ENCODE measurements around the gene RASGRP3. TPM values are rescaled to one million over a fixed set of nuclear protein-coding genes. Genes with fewer than 3 reads are reported as not detected.

Gene RASGRP3, protein sequence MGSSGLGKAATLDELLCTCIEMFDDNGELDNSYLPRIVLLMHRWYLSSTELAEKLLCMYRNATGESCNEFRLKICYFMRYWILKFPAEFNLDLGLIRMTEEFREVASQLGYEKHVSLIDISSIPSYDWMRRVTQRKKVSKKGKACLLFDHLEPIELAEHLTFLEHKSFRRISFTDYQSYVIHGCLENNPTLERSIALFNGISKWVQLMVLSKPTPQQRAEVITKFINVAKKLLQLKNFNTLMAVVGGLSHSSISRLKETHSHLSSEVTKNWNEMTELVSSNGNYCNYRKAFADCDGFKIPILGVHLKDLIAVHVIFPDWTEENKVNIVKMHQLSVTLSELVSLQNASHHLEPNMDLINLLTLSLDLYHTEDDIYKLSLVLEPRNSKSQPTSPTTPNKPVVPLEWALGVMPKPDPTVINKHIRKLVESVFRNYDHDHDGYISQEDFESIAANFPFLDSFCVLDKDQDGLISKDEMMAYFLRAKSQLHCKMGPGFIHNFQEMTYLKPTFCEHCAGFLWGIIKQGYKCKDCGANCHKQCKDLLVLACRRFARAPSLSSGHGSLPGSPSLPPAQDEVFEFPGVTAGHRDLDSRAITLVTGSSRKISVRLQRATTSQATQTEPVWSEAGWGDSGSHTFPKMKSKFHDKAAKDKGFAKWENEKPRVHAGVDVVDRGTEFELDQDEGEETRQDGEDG
- total RNA-seq: 10 to 100 TPM in 2 of 5 experiments, 1 to 10 TPM in 3; 1.4 to 14.2 (median 7.1) TPM
- polyA plus RNA-seq: 1 to 10 TPM; 2.5 to 3.1 TPM
- 13.7 reads per million, percentile 42 among the genes with 10 or more reads in this experiment for total RNA-seq

DNA sequence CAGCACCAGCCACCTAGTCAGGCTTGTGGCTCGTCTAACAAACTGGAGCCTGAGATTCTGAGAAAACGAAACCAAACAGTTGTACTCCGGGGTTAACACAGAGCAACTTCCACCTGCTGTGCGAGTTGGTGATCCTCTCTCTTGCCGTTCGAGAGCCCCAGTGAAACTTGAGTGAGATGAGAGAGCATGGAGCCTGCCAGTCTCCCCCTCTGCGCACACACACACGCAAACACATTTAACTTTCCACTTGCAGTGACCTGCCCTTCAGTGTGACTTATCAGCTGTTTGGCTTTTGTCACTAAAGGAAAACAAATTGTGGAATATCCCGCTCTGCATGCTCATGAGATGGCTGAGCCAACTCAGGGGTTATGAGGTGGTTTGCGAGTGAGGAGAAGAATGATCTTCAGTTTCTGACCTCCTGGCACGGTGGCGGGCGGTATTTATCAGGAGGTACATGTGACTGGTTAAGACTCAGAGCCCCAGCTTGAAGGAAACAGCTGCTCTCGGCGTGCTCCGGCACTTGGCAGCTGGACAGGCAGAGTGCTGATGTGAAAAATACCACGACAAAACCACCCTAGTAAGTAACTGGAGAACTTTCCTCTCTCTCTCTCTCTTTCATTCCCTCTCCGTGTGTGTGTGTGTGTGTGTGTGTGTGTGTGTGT, at the start of gene RASGRP3:
Gene RASGRP3 (plus strand): TSS at position 519 of the 662 bp plus-strand sequence. CDS start 38,488 bp downstream, outside the sequence.
- Mint-ChIP-seq H3K27me3 (peaks cover 0 to 2% (median 0%) of the 10 kb centered on the region in 5 donors), H3K4me3 (peak within 1 kb of the TSS; percentile 88 to 99 (median 95)), H3K27ac (peak within 1 kb of the TSS; percentile 95 to 100 (median 98)), H3K9me3 (peaks cover 0 to 3% (median 0%) of the 10 kb centered on the region in 11 donors), H3K4me1 (peaks cover 14 to 39% (median 36%) of the 10 kb centered on the region in 7 donors), H3K36me3 (peaks cover 0 to 8% (median 0%) of the 10 kb centered on the region in 5 donors)
- intact Hi-C loops (cut with micrococcal nuclease): loop anchor here (1.0 to 10.0 kb wide), 10 partner anchors 21 to 1469 kb away; partner anchors contain the start of genes FAM98A (in 2 of the 2), LTBP1 (in 1 of the 2), MEMO1 (in 1 of the 2) and SLC30A6 (in 1 of the 2)
- H3K4me3 ChIP-seq (ENCODE audit: low read length): peak within 1 kb of the TSS; percentile 81
- ChIA-PET POLR2A (interaction anchor here (0.6 to 2.2 kb wide), 4 partner anchors 14 to 975 kb away, joined by 3 to 14 read pairs (median 3); partner anchors contain the start of gene FAM98A), CTCF (interaction anchor here (0.6 to 3.0 kb wide), 7 partner anchors 11 to 804 kb away, joined by 3 to 8 read pairs (median 3); partner anchors contain the start of gene FAM98A)
- no peaks in the 10 kb centered on the region for H3K27me3 ChIP-seq (ENCODE audit: control insufficient read depth in 2 of 2, insufficient read depth in 2 of 2, low read length in 2 of 2)
- H3K9me3 ChIP-seq (ENCODE audit: control insufficient read depth in 2 of 3, low read length in 3 of 3): no peaks in the 10 kb centered on the region
- peak within 1 kb of the TSS; percentile 91 for H3K27ac ChIP-seq (ENCODE audit: low read depth, low read length)
- no peaks in the 10 kb centered on the region for H3K36me3 ChIP-seq (ENCODE audit: control insufficient read depth in 2 of 3, insufficient read depth in 3 of 3, low read length in 3 of 3)
- ATAC-seq: peak; percentile 71
- DNase-seq: peak in 8 of 9 donors; percentile 51 to 85 (median 78)
- peaks cover 9 to 11% of the 10 kb centered on the region in 2 donors for H3K4me1 ChIP-seq (ENCODE audit: control insufficient read depth in 2 of 2, insufficient read depth in 2 of 2, low read length in 2 of 2)

DNA sequence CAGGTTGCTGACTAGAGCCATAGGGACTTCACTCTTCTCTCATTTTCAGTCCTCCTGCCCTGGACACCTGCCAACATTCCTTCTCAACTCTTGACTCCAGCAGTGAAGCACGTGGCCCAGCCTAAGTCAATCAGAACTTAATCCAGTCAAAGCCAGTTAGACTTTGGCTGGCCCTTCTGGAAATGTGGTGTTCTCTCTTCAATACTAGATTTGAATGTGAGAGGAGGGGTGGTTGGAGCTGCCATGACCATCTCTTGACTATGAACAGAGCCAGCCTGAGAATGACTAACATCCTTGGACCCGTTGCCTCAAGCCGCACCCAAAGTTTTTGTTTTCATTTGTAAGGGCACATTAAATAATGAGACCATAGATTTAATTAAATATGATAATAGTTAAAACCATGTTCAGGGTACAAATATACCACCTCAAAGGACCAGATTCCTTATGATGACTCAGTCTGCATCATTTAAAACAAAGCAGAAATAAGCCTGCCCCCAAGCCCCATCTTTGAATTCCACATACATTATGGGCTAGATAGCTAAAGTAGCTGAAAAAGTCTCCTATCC, 49.7 kb upstream of the RASGRP3 start:
- H3K27ac Mint-ChIP-seq: no peak overlapping the region
- no peak overlapping the region for H3K27ac ChIP-seq (ENCODE audit: low read depth, low read length)
- POLR2A ChIA-PET: no interaction called here

DNA sequence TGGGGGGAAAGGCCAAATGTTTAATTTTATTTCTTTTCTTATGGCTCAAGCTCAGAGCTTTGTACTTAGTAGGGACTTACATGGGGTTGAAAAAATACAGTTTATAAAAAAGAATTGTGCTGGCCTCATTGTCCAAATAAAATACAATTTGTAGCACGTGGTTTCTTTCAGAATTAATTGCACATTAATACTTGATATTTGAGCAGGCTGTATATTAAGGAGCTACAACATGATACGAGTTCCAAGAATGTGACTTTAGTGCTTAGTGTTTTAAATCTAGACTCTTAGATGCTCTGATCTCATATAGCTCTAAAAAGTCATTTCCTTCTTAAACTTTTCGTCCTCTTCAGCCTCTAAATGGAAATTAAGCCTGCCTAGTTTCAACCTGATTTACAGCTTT, 46.4 kb upstream of the RASGRP3 start:
- Histone ChIP-seq H3K4me1 (ENCODE audit: control insufficient read depth in 2 of 2, insufficient read depth in 2 of 2, low read length in 2 of 2) (no peaks in the 10 kb centered on the region), H3K36me3 (ENCODE audit: control insufficient read depth in 2 of 3, insufficient read depth in 3 of 3, low read length in 3 of 3) (no peaks in the 10 kb centered on the region), H3K27ac (ENCODE audit: low read depth, low read length) (no peak overlapping the region), H3K9me3 (ENCODE audit: control insufficient read depth in 2 of 3, low read length in 3 of 3) (no peaks in the 10 kb centered on the region), H3K4me3 (ENCODE audit: low read length) (no peak overlapping the region), H3K27me3 (ENCODE audit: control insufficient read depth in 2 of 2, insufficient read depth in 2 of 2, low read length in 2 of 2) (no peaks in the 10 kb centered on the region)
- H3K27me3 Mint-ChIP-seq: peaks cover 4 to 11% (median 6%) of the 10 kb centered on the region in 5 donors
- ChIA-PET POLR2A (no interaction called here), CTCF (no interaction called here)
- ATAC-seq (no peak), DNase-seq (no peak)
- H3K9me3 Mint-ChIP-seq: peaks cover 0 to 2% (median 0%) of the 10 kb centered on the region in 11 donors
- H3K36me3 Mint-ChIP-seq: no peaks in the 10 kb centered on the region
- intact Hi-C loops (cut with micrococcal nuclease): no loop called here
- H3K4me1 Mint-ChIP-seq: peaks cover 0 to 4% (median 0%) of the 10 kb centered on the region in 7 donors
- H3K27ac Mint-ChIP-seq: no peak overlapping the region
- no peak overlapping the region for H3K4me3 Mint-ChIP-seq

More for the DNA sequence above, 49.7 kb upstream of the RASGRP3 start:
- no peaks in the 10 kb centered on the region for H3K36me3 Mint-ChIP-seq
- DNase-seq: no peak
- H3K4me3 ChIP-seq (ENCODE audit: low read length): no peak overlapping the region
- CTCF ChIA-PET: no interaction called here
- intact Hi-C loops (cut with micrococcal nuclease): no loop called here
- H3K27me3 ChIP-seq (ENCODE audit: control insufficient read depth in 2 of 2, insufficient read depth in 2 of 2, low read length in 2 of 2): no peaks in the 10 kb centered on the region
- H3K4me1 Mint-ChIP-seq: peaks cover 0 to 4% (median 0%) of the 10 kb centered on the region in 7 donors
- no peaks in the 10 kb centered on the region for H3K9me3 ChIP-seq (ENCODE audit: control insufficient read depth in 2 of 3, low read length in 3 of 3)
- H3K27me3 Mint-ChIP-seq: peaks cover 0 to 5% (median 0%) of the 10 kb centered on the region in 5 donors
- peaks cover 0 to 2% (median 0%) of the 10 kb centered on the region in 11 donors for H3K9me3 Mint-ChIP-seq
- H3K4me1 ChIP-seq (ENCODE audit: control insufficient read depth in 2 of 2, insufficient read depth in 2 of 2, low read length in 2 of 2): no peaks in the 10 kb centered on the region
- H3K4me3 Mint-ChIP-seq: no peak overlapping the region
- no peak for ATAC-seq
- no peaks in the 10 kb centered on the region for H3K36me3 ChIP-seq (ENCODE audit: control insufficient read depth in 2 of 3, insufficient read depth in 3 of 3, low read length in 3 of 3)

DNA sequence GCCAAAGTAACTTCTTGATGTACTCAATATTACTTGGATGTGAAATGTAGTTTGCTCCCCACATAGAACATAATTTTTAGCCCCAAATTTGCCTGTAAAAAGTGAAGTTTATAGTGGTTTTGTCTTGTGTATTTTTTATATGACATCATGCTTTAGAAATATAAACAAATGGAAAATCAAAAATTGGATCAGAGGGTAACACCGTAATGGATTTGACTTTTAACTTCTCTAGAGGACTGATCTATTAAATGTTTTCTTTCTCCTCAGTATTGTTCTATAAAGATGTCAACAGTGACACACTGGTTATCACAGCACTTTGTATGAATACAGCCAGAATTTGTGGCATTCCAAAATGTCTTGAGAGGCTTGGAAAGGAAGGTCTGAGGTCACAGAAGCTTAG, 45.6 kb upstream of the RASGRP3 start:
- ChIA-PET CTCF (no interaction called here), POLR2A (no interaction called here)
- no peaks in the 10 kb centered on the region for H3K4me1 ChIP-seq (ENCODE audit: control insufficient read depth in 2 of 2, insufficient read depth in 2 of 2, low read length in 2 of 2)
- Mint-ChIP-seq H3K36me3 (no peaks in the 10 kb centered on the region), H3K27ac (no peak overlapping the region), H3K4me1 (peaks cover 0 to under 1% (median 0%) of the 10 kb centered on the region in 7 donors), H3K27me3 (peaks cover 4 to 11% (median 10%) of the 10 kb centered on the region in 5 donors), H3K9me3 (peaks cover 0 to under 1% (median 0%) of the 10 kb centered on the region in 11 donors), H3K4me3 (no peak overlapping the region)
- H3K27ac ChIP-seq (ENCODE audit: low read depth, low read length): no peak overlapping the region
- ATAC-seq: no peak
- H3K27me3 ChIP-seq (ENCODE audit: control insufficient read depth in 2 of 2, insufficient read depth in 2 of 2, low read length in 2 of 2): no peaks in the 10 kb centered on the region
- H3K9me3 ChIP-seq (ENCODE audit: control insufficient read depth in 2 of 3, low read length in 3 of 3): no peaks in the 10 kb centered on the region
- H3K4me3 ChIP-seq (ENCODE audit: low read length): no peak overlapping the region
- H3K36me3 ChIP-seq (ENCODE audit: control insufficient read depth in 2 of 3, insufficient read depth in 3 of 3, low read length in 3 of 3): no peaks in the 10 kb centered on the region
- no peak for DNase-seq
- intact Hi-C loops (cut with micrococcal nuclease): no loop called here

DNA sequence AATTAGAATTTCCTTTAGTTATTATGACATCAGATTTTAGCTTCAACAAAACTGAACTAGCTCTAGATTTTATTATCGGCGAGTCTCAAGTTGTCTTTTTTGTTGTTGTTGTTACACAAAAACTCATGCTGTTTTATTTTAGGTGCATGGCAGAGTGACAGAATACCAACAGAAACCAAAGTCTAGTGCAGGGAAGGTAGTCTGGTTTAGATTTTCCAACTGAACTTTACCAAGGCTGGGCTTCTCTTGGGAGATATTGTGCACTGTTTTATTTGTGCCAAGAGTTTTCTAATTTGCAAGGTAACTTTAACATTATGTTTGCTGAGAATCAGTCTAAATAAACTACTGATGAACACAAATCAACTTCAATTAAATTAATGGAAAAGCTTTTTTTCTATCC, 43.6 kb upstream of the RASGRP3 start:
- H3K27ac Mint-ChIP-seq: no peak overlapping the region
- CTCF ChIA-PET: no interaction called here

More for the DNA sequence above, 43.6 kb upstream of the RASGRP3 start:
- Mint-ChIP-seq H3K36me3 (no peaks in the 10 kb centered on the region), H3K4me3 (no peak overlapping the region), H3K27me3 (peaks cover 5 to 18% (median 11%) of the 10 kb centered on the region in 5 donors), H3K9me3 (no peaks in the 10 kb centered on the region), H3K4me1 (no peaks in the 10 kb centered on the region)
- Histone ChIP-seq H3K27ac (ENCODE audit: low read depth, low read length) (no peak overlapping the region), H3K36me3 (ENCODE audit: control insufficient read depth in 2 of 3, insufficient read depth in 3 of 3, low read length in 3 of 3) (no peaks in the 10 kb centered on the region), H3K4me1 (ENCODE audit: control insufficient read depth in 2 of 2, insufficient read depth in 2 of 2, low read length in 2 of 2) (no peaks in the 10 kb centered on the region), H3K4me3 (ENCODE audit: low read length) (no peak overlapping the region), H3K9me3 (ENCODE audit: control insufficient read depth in 2 of 3, low read length in 3 of 3) (no peaks in the 10 kb centered on the region), H3K27me3 (ENCODE audit: control insufficient read depth in 2 of 2, insufficient read depth in 2 of 2, low read length in 2 of 2) (no peaks in the 10 kb centered on the region)
- POLR2A ChIA-PET: no interaction called here
- DNase-seq (no peak), ATAC-seq (no peak)
- intact Hi-C loops (cut with micrococcal nuclease): no loop called here

All from naive thymus-derived CD4-positive, alpha-beta T cell (primary cell).